HepG2 (cell line): ENCODE measurements around the gene SEC14L2. TPM values are rescaled to one million over a fixed set of nuclear protein-coding genes. Genes with fewer than 3 reads are reported as not detected.
A peak's percentile ranks its signal among the peaks of the same experiment; 100 is the strongest.

Experiments used
- AGO1 ChIP-seq: fragments of 200-400 bp; formaldehyde crosslinking; IDR thresholded peaks from 2 replicates; pipeline ENCODE4 v1.6.1; 2017; ENCODE audit warnings: mild to moderate bottlenecking, low read depth, low read length, moderate library complexity; ENCODE audit not compliant: poor library complexity, severe bottlenecking
- ATF1 ChIP-seq: IDR thresholded peaks from 2 replicates; pipeline ENCODE4 v1.6.1; 2016; ENCODE audit warnings: mild to moderate bottlenecking, control low read depth
- CBFB ChIP-seq: sonication (generic); formaldehyde crosslinking; IDR thresholded peaks from 2 replicates; pipeline ENCODE4 v1.4.0; 2020; ENCODE audit warnings: missing genetic modification reagents
- CCDC6 ChIP-seq: sonication (generic); formaldehyde crosslinking; IDR thresholded peaks from 2 replicates; pipeline ENCODE4 v1.8.1; 2022; ENCODE audit warnings: mild to moderate bottlenecking, missing genetic modification reagents, moderate library complexity
- FOXA3 ChIP-seq: IDR thresholded peaks from 2 replicates; pipeline ENCODE4 v1.6.1; 2016; ENCODE audit warnings: missing genetic modification reagents, missing compliant biosample characterization
- HIVEP1 ChIP-seq: sonication (generic); formaldehyde crosslinking; IDR thresholded peaks from 2 replicates; pipeline ENCODE4 v1.4.0; 2020; ENCODE audit warnings: mild to moderate bottlenecking, missing genetic modification reagents
- HMG20B ChIP-seq: conservative IDR thresholded peaks from 2 replicates; pipeline ENCODE4 v1.6.1; 2016; ENCODE audit warnings: missing genetic modification reagents, missing compliant biosample characterization
- HNRNPLL ChIP-seq: fragments of 200-400 bp; formaldehyde crosslinking; IDR thresholded peaks from 2 replicates; pipeline ENCODE4 v1.6.1; 2017; ENCODE audit warnings: mild to moderate bottlenecking, low read depth, low read length; ENCODE audit not compliant: poor library complexity, severe bottlenecking
- KLF16 ChIP-seq, 2 experiments: sonication (generic) in 1 of 2; formaldehyde crosslinking in 1 of 2; IDR thresholded peaks; 2 replicates each; pipeline versions ENCODE4 v1.6.1 to v1.8.0; 2016 to 2023; ENCODE audit warnings: missing genetic modification reagents in 2 of 2, missing compliant biosample characterization in 1 of 2
- NR2F6 ChIP-seq, 2 experiments: IDR thresholded peaks; 2 replicates each; pipeline ENCODE4 v1.6.1; 2016; ENCODE audit warnings: antibody characterized with exemption in 1 of 2, mild to moderate bottlenecking in 1 of 2
- PITX1 ChIP-seq: sonication (generic); formaldehyde crosslinking; IDR thresholded peaks from 2 replicates; pipeline ENCODE4 v1.5.1; 2020; ENCODE audit warnings: mild to moderate bottlenecking, missing genetic modification reagents
- POLR2G ChIP-seq: fragments of 200-400 bp; formaldehyde crosslinking; IDR thresholded peaks from 2 replicates; pipeline ENCODE4 v1.6.1; 2018; ENCODE audit warnings: mild to moderate bottlenecking, low read depth, low read length, moderate library complexity
- REPIN1 ChIP-seq: sonication (generic); formaldehyde crosslinking; IDR thresholded peaks from 2 replicates; pipeline ENCODE4 v1.8.0; 2022; ENCODE audit warnings: missing genetic modification reagents, low read depth, mild to moderate bottlenecking, borderline replicate concordance
- RFXANK ChIP-seq: IDR thresholded peaks from 2 replicates; pipeline ENCODE4 v1.6.1; 2016
- RORA ChIP-seq: sonication (generic); formaldehyde crosslinking; IDR thresholded peaks from 2 replicates; pipeline ENCODE4 v1.5.0; 2020; ENCODE audit warnings: mild to moderate bottlenecking, missing genetic modification reagents, moderate library complexity
- ZFP1 ChIP-seq: IDR thresholded peaks from 2 replicates; pipeline ENCODE4 v1.6.1; 2016
- ZNF17 ChIP-seq: sonication (generic); formaldehyde crosslinking; IDR thresholded peaks from 2 replicates; pipeline ENCODE4 v1.5.0; 2020; ENCODE audit warnings: mild to moderate bottlenecking, missing genetic modification reagents
- ZNF18 ChIP-seq: sonication (generic); formaldehyde crosslinking; IDR thresholded peaks from 2 replicates; pipeline ENCODE4 v1.8.0; 2022; ENCODE audit warnings: mild to moderate bottlenecking, missing genetic modification reagents; ENCODE audit not compliant: insufficient replicate concordance
- ZSCAN12 ChIP-seq: sonication (generic); formaldehyde crosslinking; IDR thresholded peaks from 2 replicates; pipeline ENCODE4 v1.9.0; 2021; ENCODE audit warnings: mild to moderate bottlenecking, missing genetic modification reagents
- ZSCAN20 ChIP-seq: sonication (generic); formaldehyde crosslinking; IDR thresholded peaks from 2 replicates; pipeline ENCODE4 v1.4.0; 2020; ENCODE audit warnings: missing genetic modification reagents, mild to moderate bottlenecking, borderline replicate concordance
- polyA plus RNA-seq, 8 experiments: library from polyadenylated mRNA; depleted of rRNA in 3 of 8; stranded (reverse) in 7 of 8; unstranded in 1 of 8; fragments of >200 nt; fragmentation: Illumina TruSeq in 4 of 8; extraction: Trizol in 4 of 8; gene quantifications; 2 replicates each; pipeline versions ENCODE4 v1.2.1 to v1.2.3, GENCODE V29; 2011 to 2016; ENCODE audit warnings: low read depth in 4 of 8, missing spikeins in 1 of 8, mixed read lengths in 1 of 8; ENCODE audit not compliant: insufficient read depth in 1 of 8
- total RNA-seq, 5 experiments: library from RNA; depleted of rRNA; stranded (reverse); fragments of >200 nt; fragmentation: Illumina TruSeq; extraction: Trizol; gene quantifications; 2 replicates each; pipeline ENCODE4 v1.2.3, GENCODE V29; 2016; ENCODE audit warnings: low read depth in 1 of 5
- TF ChIP-seq, protein P1 (sequence below): sonication (generic); formaldehyde crosslinking; IDR thresholded peaks from 2 replicates; pipeline ENCODE4 v1.4.0; 2020; ENCODE audit warnings: missing genetic modification reagents, borderline replicate concordance
- TF ChIP-seq, protein P2 (sequence below): sonication (generic); formaldehyde crosslinking; IDR thresholded peaks from 2 replicates; pipeline ENCODE4 v1.4.0; 2020; ENCODE audit warnings: missing genetic modification reagents

SEC14L2 gene
- total and polyA plus RNA-seq, 2 of the 13 experiments (the other 11 are each of a cell fraction or from before 2014, with no cell fraction given): 4.1 to 5.1 TPM

DNA sequence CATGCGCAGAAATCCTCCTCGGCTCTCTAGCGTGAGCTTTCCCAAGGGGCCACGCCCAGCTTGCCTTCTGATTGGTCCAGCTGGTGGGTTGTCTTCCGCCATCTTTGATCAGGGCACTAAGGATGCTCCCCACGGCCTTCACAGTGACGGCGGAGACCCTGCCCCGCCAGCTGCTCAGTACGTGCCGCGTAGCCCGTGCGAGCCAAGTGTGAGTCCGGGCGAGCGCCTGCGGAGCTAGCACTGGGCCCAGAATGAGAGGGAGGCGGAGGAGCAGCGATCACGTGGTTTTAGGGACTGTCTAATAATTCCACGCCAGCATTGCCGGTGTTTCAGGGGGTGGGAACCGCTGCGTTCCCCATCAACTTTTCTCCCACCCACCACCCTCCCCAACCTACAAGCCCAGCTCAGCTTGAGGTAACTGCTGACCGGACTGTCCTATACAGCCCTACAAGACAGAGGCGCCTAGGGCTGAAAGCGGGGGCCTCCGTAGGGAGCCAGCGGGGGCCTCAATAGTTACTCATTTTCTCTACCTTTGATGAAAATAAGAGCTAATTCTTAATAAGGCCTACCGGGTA, 27.2 kb downstream of the SEC14L2 start (continued):
- TF ChIP-seq, protein P1, sequence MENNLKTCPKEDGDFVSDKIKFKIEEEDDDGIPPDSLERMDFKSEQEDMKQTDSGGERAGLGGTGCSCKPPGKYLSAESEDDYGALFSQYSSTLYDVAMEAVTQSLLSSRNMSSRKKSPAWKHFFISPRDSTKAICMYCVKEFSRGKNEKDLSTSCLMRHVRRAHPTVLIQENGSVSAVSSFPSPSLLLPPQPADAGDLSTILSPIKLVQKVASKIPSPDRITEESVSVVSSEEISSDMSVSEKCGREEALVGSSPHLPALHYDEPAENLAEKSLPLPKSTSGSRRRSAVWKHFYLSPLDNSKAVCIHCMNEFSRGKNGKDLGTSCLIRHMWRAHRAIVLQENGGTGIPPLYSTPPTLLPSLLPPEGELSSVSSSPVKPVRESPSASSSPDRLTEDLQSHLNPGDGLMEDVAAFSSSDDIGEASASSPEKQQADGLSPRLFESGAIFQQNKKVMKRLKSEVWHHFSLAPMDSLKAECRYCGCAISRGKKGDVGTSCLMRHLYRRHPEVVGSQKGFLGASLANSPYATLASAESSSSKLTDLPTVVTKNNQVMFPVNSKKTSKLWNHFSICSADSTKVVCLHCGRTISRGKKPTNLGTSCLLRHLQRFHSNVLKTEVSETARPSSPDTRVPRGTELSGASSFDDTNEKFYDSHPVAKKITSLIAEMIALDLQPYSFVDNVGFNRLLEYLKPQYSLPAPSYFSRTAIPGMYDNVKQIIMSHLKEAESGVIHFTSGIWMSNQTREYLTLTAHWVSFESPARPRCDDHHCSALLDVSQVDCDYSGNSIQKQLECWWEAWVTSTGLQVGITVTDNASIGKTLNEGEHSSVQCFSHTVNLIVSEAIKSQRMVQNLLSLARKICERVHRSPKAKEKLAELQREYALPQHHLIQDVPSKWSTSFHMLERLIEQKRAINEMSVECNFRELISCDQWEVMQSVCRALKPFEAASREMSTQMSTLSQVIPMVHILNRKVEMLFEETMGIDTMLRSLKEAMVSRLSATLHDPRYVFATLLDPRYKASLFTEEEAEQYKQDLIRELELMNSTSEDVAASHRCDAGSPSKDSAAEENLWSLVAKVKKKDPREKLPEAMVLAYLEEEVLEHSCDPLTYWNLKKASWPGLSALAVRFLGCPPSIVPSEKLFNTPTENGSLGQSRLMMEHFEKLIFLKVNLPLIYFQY (CRISPR knock-in tag): peak; percentile 93; the same call in 1 of the 2 replicates
- TF ChIP-seq HIVEP1 (CRISPR knock-in tag) (0 out of 2 replicates have a peak, but pooled peaks have one; percentile 14), HNRNPLL (peak; percentile 98), ZNF17 (0 out of 2 replicates have a peak, but pooled peaks have one; percentile 18), ZFP1 (CRISPR knock-in tag) (no peak; the same call in 1 of the 2 replicates), POLR2G (peak; percentile 69), RFXANK (CRISPR knock-in tag) (peak; percentile 86), NR2F6 (IDR thresholded peaks at IDR 0.05) (peak; percentile 44; the same call in 1 of the 2 replicates), NR2F6 (CRISPR knock-in tag; IDR thresholded peaks at IDR 0.05) (peak; percentile 67; the same call in 1 of the 2 replicates), ZSCAN12 (no peak), CBFB (CRISPR knock-in tag) (peak; percentile 65; the same call in 1 of the 2 replicates), REPIN1 (no peak), PITX1 (CRISPR knock-in tag) (peak; percentile 28; the same call in 1 of the 2 replicates), ZSCAN20 (CRISPR knock-in tag) (no peak), CCDC6 (CRISPR knock-in tag) (0 out of 2 replicates have a peak, but pooled peaks have one; percentile 23), AGO1 (peak; percentile 99), ZNF18 (peak; percentile 94), HMG20B (CRISPR knock-in tag) (0 out of 2 replicates have a peak, but pooled peaks have one; percentile 24), ATF1 (CRISPR knock-in tag) (peak; percentile 86), RORA (CRISPR knock-in tag) (no peak), KLF16 (CRISPR knock-in tag; IDR thresholded peaks at IDR 0.05) (peak in 1 of 2 experiments; percentile 94; a peak in 2 of 4 replicates), FOXA3 (CRISPR knock-in tag) (peak; percentile 61; the same call in 1 of the 2 replicates)
- TF ChIP-seq, protein P2, sequence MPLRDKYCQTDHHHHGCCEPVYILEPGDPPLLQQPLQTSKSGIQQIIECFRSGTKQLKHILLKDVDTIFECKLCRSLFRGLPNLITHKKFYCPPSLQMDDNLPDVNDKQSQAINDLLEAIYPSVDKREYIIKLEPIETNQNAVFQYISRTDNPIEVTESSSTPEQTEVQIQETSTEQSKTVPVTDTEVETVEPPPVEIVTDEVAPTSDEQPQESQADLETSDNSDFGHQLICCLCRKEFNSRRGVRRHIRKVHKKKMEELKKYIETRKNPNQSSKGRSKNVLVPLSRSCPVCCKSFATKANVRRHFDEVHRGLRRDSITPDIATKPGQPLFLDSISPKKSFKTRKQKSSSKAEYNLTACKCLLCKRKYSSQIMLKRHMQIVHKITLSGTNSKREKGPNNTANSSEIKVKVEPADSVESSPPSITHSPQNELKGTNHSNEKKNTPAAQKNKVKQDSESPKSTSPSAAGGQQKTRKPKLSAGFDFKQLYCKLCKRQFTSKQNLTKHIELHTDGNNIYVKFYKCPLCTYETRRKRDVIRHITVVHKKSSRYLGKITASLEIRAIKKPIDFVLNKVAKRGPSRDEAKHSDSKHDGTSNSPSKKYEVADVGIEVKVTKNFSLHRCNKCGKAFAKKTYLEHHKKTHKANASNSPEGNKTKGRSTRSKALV: 0 out of 2 replicates have a peak, but pooled peaks have one; percentile 31
